Vagina (tissue), 2 donors: ENCODE results near the gene SPATS1.

Experiments
- CTCF ChIP-seq, 3 experiments: fragments of 450-650 bp in 2 of 3; fragments of 200-600 bp in 1 of 3; sonication (generic) in 1 of 3; IDR thresholded peaks; one replicate each; pipeline ENCODE4 v1.5.1; 2017 to 2019; ENCODE audit warnings: antibody characterized with exemption in 3 of 3, mild to moderate bottlenecking in 2 of 3, moderate library complexity in 2 of 3
- POLR2A ChIP-seq, 2 donors: fragments of 450-650 bp; IDR thresholded peaks; one replicate each; pipeline ENCODE4 v1.6.1; 2017; ENCODE audit warnings: antibody characterized with exemption in 2 of 2, mild to moderate bottlenecking in 2 of 2, moderate library complexity in 2 of 2
- POLR2AphosphoS5 ChIP-seq, 2 donors: sonication (generic); formaldehyde crosslinking; IDR thresholded peaks; one replicate each; pipeline ENCODE4 v1.9.0; 2017; ENCODE audit warnings: antibody characterized with exemption in 2 of 2, mild to moderate bottlenecking in 2 of 2, low read depth in 1 of 2; ENCODE audit not compliant: insufficient read depth in 1 of 2

- no peak for TF ChIP-seq CTCF (IDR thresholded peaks at IDR 0.05)
- TF ChIP-seq POLR2A (IDR thresholded peaks at IDR 0.05), result no peak
- TF ChIP-seq POLR2AphosphoS5 (IDR thresholded peaks at IDR 0.05; ENCODE audit: insufficient read depth in 1 of 2, low read depth in 1 of 2), result no peak
These were observed 9.9 kb upstream of the SPATS1 start for GRCh38 chr6:44332585-44332984.
